H1 (cell line): ENCODE results near the gene SH3D19.

ENCODE experiments used
- ASH2L ChIP-seq: fragments of 200-600, 300-600 bp; sonication (generic); IDR thresholded peaks from one replicate; pipeline ENCODE4 v1.7.1; 2017; ENCODE audit warnings: low read length
- EP300 ChIP-seq, 2 experiments: IDR thresholded peaks; 1 replicate in 1 of 2; 2 replicates in 1 of 2; pipeline ENCODE4 v1.6.1; 2011 to 2012; ENCODE audit warnings: low read depth in 2 of 2, low read length in 2 of 2, mild to moderate bottlenecking in 2 of 2, borderline replicate concordance in 1 of 2, inconsistent platforms in 1 of 2, moderate library complexity in 1 of 2
- EZH2 ChIP-seq: fragments of 200-600 bp; sonication (generic); IDR thresholded peaks from 2 replicates; pipeline ENCODE4 v1.7.1; 2012; ENCODE audit warnings: low read depth, mild to moderate bottlenecking, moderate library complexity, low read length, inconsistent platforms; ENCODE audit not compliant: severe bottlenecking
- HDAC6 ChIP-seq: IDR thresholded peaks from one replicate; pipeline ENCODE4 v1.7.1; 2012; ENCODE audit warnings: low read depth, mild to moderate bottlenecking, inconsistent platforms, low read length, moderate library complexity
- JUN ChIP-seq: IDR thresholded peaks from 2 replicates; pipeline ENCODE4 v1.6.1; 2011; ENCODE audit warnings: low read depth, mild to moderate bottlenecking, improper control_type of control experiment, low read length
- KDM5A ChIP-seq: fragments of 200-600 bp; IDR thresholded peaks from 2 replicates; pipeline ENCODE4 v1.7.1; 2012; ENCODE audit warnings: mild to moderate bottlenecking, low read length, inconsistent platforms, mixed read lengths
- POLR2A ChIP-seq, 2 experiments: IDR thresholded peaks; 1 replicate in 1 of 2; 2 replicates in 1 of 2; pipeline ENCODE4 v1.6.1; 2011; ENCODE audit warnings: low read depth in 2 of 2, low read length in 2 of 2, mild to moderate bottlenecking in 2 of 2; ENCODE audit errors: control extremely low read depth in 1 of 2
- POLR2AphosphoS5 ChIP-seq: IDR thresholded peaks from 2 replicates; pipeline ENCODE4 v1.6.1; 2011; ENCODE audit warnings: low read depth, low read length
- RAD21 ChIP-seq, 2 experiments: IDR thresholded peaks in 1 of 2; conservative IDR thresholded peaks in 1 of 2; 2 replicates each; pipeline ENCODE4 v1.6.1; 2011; ENCODE audit warnings: low read depth in 2 of 2, low read length in 2 of 2, improper control_type of control experiment in 1 of 2, inconsistent platforms in 1 of 2, mild to moderate bottlenecking in 1 of 2, moderate library complexity in 1 of 2
- SUZ12 ChIP-seq: fragments of 200-600 bp; sonication (generic); IDR thresholded peaks from 2 replicates; pipeline ENCODE4 v1.6.1; 2012; ENCODE audit warnings: mild to moderate bottlenecking, inconsistent platforms, low read length, moderate library complexity, mixed read lengths
- YY1 ChIP-seq: IDR thresholded peaks from 2 replicates; pipeline ENCODE4 v1.6.1; 2011; ENCODE audit warnings: low read depth, mild to moderate bottlenecking, low read length
- ZNF274 ChIP-seq: IDR thresholded peaks from 2 replicates; pipeline ENCODE4 v1.7.0; 2012; ENCODE audit warnings: low read length, borderline replicate concordance; ENCODE audit errors: extremely low read depth
- TF ChIP-seq, protein P1 (sequence below), 3 experiments: IDR thresholded peaks; 1 replicate in 2 of 3; 2 replicates in 1 of 3; pipeline versions ENCODE4 v1.5.1 to v1.6.1; 2011; ENCODE audit warnings: low read length in 3 of 3, mild to moderate bottlenecking in 3 of 3, inconsistent platforms in 2 of 3, low read depth in 1 of 3, moderate library complexity in 1 of 3; ENCODE audit not compliant: insufficient read depth in 1 of 3; ENCODE audit errors: control extremely low read depth in 1 of 3

GRCh38 chr4:151182455-151182996, 142.9 kb downstream of the SH3D19 start:
- TF ChIP-seq KDM5A (no peak), JUN (no peak), HDAC6 (no peak), POLR2A (IDR thresholded peaks at IDR 0.05; ENCODE audit: control extremely low read depth in 1 of 2, low read depth in 2 of 2, low read length in 2 of 2) (no peak), EZH2 (no peak), POLR2AphosphoS5 (no peak), EP300 (IDR thresholded peaks at IDR 0.05; ENCODE audit: borderline replicate concordance in 1 of 2, low read depth in 2 of 2, low read length in 2 of 2) (no peak), ASH2L (no peak), RAD21 (IDR thresholded peaks at IDR 0.05 in 1 of 2, conservative IDR thresholded peaks at IDR 0.05 in 1 of 2; ENCODE audit: low read depth in 2 of 2, low read length in 2 of 2) (no peak), SUZ12 (no peak), YY1 (no peak), ZNF274 (no peak)
- TF ChIP-seq, protein P1, sequence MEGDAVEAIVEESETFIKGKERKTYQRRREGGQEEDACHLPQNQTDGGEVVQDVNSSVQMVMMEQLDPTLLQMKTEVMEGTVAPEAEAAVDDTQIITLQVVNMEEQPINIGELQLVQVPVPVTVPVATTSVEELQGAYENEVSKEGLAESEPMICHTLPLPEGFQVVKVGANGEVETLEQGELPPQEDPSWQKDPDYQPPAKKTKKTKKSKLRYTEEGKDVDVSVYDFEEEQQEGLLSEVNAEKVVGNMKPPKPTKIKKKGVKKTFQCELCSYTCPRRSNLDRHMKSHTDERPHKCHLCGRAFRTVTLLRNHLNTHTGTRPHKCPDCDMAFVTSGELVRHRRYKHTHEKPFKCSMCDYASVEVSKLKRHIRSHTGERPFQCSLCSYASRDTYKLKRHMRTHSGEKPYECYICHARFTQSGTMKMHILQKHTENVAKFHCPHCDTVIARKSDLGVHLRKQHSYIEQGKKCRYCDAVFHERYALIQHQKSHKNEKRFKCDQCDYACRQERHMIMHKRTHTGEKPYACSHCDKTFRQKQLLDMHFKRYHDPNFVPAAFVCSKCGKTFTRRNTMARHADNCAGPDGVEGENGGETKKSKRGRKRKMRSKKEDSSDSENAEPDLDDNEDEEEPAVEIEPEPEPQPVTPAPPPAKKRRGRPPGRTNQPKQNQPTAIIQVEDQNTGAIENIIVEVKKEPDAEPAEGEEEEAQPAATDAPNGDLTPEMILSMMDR (IDR thresholded peaks at IDR 0.05; ENCODE audit: control extremely low read depth in 1 of 3, insufficient read depth in 1 of 3, low read depth in 1 of 3, low read length in 3 of 3): no peak
